Measurements from ENCODE around the gene PSPN. TPM values are rescaled to one million over a fixed set of nuclear protein-coding genes. Genes with fewer than 3 reads are reported as not detected.
"Not testable (repeated sequence)": the region's sequence is repeated elsewhere in the genome, so short reads cannot be mapped to it uniquely, and the experiment has no call there.

PSPN gene
- polyA plus RNA-seq, 4 donors = 1.9 to 3.5 (median 3.0) TPM

DNA sequence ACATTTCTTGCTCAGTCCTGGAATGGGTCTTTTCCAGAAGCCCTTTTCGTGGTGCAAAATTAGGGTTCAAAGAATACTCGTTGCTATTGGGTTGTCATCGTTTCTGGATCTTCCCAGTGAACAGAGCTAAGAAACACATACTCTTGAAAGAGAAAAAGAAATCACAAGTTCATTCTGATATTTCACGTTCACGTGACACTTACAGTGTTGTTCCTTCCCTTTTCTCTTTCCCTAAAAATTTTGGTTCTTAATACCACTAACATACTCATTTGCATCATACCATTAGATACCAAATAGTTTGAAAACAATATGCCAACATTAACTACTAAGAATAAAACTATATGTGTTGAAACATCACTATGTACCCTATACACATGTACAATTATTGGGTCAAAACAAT lies 30.7 kb upstream of the PSPN start:
- DNase-seq (ENCODE audit: low read depth in 4 of 4, low spot score in 2 of 4) = no peak

DNA sequence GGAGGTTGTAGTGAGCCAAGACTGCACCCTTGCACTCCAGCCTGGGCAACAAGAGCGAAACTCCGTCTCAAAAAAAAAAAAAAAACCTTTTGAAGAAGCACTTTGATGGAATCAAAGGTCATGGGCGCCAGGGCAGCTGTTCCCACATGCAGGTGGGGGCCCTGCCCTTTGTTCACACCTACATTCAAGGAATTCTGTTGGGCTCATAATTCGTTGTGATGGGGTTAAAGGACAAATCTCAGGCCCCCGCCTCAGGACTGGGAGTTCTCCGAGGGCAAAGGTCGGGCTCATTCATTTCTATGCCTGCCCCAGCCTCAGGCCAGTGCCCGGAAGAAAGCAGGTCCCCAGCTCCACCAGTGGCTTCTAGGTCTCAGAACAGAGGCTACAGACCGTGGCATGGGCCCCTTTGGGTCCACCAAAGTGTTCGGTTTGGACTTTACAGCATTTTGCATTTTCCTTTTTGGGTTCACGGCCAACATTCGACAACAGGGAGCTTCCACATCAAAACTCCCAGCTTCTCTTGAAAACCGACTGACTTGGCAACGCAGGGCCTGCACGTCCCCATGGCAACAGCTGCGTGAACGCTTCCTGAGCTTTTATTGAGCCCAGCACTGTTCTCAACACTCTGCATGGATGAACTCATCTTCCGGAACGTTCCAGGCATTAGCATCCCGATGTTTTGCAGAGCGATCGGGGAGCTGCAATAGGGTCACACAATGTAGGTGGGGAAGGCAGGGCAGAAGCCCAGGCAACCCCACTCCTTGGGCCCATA lies 27.3 kb upstream of the PSPN start:
- DNase-seq (ENCODE audit: low read depth in 4 of 4, low spot score in 2 of 4) = peak in 1 of 4 donors; percentile 54

GRCh38 chr19:6402058-6402457 lies 26.3 kb upstream of the PSPN start:
- no peak for DNase-seq (ENCODE audit: low read depth in 4 of 4, low spot score in 2 of 4)

DNA sequence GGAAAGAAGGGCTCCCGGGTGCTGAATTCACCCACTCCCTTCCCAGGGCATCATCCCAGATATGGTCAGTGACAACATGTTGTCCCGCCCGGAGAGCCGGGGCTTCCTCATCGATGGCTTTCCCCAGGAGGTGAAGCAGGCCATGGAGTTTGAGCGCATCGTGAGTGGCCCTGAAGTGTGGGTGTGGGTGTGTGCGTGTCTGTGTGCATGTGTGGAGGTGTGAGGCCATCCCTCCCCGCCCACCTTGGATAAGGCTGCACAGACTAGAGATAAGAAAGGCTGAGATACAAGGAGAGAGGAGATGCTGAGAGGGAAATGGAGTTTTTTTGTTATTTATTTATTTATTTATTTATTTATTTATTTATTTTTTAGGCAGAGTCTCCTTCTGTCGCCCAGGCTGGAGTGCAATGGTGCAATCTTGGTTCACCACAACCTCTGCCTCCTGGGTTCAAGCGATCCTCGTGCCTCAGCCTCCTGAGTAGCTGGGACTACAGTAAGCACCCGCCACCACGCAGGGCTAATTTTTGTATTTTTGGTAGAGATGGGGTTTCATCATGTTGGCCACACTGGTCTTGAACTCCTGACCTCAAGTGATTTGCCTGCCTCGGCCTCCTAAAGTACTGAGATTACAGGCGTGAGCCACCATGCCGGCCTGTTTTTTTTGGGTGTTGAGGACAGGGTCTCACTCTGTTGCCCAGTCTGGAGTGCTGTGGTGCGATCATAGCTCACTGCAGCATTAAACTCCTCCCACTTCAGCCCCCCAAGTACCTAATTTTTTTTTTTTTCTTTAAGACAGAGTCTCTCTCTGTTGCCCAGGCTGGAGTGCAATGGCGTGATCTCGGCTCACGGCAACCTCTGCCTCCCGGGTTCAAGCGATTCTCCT lies 24.6 kb upstream of the PSPN start:
- not testable (repeated sequence) for DNase-seq (ENCODE audit: low read depth in 4 of 4, low spot score in 2 of 4)

DNA sequence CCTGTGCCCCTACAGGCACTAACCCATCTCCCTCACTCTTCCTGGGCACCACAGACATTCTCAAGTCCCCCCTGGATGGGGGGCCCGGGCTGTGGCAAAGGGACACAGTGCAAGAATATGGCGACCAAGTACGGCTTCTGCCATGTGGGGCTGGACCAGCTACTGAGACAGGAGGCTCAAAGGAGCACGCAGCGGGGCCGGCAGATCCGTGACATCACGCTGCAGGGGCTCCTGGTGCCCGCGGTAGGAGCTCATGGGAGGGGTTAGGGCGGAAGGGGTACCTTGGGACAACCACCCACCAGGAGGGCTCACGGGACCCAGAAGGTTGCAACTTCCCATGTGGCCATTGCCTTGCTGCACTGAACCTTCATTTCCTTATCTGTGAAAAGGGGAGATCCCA lies 20.6 kb upstream of the PSPN start:
- DNase-seq (ENCODE audit: low read depth in 4 of 4, low spot score in 2 of 4) = no peak

DNA sequence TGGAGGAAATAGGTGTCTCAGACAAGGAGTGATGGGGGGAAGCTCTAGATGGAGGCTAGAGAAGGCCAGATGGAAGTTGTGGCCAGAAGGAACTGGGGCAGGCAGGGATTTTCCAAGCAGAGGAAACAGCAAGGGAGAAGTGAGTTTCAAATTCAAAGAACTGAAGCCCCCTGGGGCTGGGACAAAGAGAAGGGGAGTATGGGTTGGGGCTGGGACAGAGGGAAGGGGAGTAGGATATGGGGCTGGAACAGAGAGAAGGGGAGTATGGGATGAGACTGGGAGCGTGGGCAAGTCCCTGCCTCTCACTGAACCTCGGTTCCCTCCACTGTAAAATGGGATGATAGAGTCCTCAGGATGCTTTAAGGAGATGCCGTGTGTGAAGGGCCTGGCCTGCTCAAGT lies 19.1 kb upstream of the PSPN start:
- DNase-seq (ENCODE audit: low read depth in 4 of 4, low spot score in 2 of 4) = no peak

GRCh38 chr19:6393983-6394412 lies 18.3 kb upstream of the PSPN start:
- no peak for DNase-seq (ENCODE audit: low read depth in 4 of 4, low spot score in 2 of 4)

DNA sequence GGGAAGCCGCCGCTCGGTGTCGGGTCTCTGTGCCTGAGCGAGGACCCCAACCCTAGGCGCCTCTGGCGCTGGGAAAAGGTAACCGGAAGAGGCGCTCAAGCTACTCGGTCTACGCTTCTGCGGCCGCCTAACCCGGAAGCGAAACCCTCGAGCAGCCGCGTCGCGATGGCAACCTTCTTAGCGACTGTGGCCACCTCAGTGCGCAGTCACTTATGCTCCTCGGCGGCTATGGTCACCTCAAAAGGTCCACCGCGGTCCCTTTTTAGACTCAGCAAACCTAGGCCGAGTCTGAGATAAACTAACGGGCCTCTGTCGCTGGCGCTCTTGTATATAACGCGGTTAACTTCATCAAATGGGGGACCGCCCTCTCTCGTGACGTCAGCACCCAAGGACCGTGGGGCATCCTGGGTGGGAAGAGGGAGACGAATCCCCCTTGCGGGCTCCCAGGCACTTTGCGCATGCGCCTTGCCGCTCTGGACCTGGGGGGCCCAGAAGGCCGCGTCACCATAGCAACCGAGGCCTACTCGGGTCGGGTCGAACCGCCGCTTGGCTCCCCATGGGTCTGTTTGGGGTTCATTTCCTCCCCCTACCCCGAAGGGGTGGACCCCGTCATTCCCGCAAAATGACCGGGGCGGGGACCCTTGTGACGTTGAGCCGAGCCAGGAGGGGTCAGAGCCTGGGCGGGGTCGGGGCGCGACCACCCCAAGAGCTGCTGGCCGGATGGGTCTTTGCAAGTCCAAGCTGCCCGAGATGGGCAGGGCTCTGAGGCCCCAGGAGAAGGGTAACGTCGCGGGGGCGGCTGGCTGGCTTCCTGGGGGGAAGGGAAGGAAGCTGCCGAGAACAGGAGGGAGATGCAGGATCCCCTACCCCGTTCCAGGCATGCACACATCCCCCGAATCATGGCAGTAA lies 17.6 kb upstream of the PSPN start, which contains the start of gene GTF2F1:
TSS of gene GTF2F1 (minus strand) at position 91 of the 909 bp plus-strand sequence. CDS start 169 bp downstream, outside the sequence.
- peak; percentile 96 to 99 (median 98) for DNase-seq (ENCODE audit: low read depth in 4 of 4, low spot score in 2 of 4)

DNA sequence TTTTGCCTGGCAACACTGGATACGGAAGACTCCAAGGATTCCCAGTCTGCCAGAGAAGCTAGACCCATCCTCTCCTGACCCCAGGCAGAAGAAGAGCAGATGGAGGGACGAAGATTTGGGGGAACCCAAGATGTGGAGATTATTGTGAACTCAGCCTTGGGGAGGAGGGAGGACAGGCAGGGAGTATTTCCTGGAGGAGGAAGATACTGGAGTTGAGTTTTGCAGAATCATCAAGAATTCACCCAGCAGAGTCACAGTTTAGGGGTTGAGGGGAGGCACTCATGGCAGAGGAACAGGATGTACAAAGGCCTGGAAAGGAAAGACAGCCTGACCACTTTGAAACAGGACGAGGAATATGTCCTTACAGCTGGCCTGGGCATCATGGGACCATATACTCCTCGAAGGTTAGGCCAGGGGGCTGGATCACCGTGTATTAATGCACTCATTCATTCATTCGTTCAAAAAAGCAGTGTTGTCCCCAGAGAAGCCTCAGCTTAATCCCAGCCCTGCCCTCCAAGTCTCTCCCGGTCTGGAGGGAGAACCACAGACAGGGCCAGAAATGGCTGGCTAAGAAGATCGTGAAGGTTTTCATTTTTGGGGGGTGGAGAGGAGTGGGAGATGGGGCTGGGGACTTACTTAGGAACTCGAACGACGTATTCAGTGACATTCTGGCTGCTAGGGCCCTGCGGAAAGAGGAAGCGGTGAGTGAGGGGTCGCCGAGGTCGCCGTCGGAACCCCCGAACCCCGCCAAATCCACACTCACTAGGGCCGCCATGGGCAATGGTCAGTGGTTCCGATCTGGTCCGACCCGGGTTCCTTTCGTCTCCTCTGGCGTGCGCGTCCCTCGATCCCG lies 16.7 kb upstream of the PSPN start:
- DNase-seq (ENCODE audit: low read depth in 4 of 4, low spot score in 2 of 4) = no peak

GRCh38 chr19:6387372-6387771 lies 11.6 kb upstream of the PSPN start:
- no peak for DNase-seq (ENCODE audit: low read depth in 4 of 4, low spot score in 2 of 4)

DNA sequence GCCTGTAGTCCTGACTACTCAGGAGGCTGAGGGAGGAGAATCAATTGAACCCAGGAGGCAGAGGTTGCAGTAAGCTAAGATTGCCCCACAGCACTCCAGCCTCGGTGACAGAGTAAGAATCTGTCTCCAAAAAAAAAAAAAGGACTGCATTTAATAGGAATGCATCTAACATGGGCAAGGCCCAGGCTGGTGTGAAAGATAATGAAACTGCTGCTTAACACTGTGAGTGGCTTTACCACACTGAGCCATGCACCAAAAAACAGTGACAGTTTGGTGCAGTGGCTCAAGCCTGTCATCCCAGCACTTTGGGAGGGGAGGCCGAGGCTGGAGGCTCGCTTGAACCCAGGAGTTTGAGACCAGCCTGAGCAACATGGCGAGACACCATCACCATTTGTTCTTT lies 8.6 kb upstream of the PSPN start:
- no peak for DNase-seq (ENCODE audit: low read depth in 4 of 4, low spot score in 2 of 4)

DNA sequence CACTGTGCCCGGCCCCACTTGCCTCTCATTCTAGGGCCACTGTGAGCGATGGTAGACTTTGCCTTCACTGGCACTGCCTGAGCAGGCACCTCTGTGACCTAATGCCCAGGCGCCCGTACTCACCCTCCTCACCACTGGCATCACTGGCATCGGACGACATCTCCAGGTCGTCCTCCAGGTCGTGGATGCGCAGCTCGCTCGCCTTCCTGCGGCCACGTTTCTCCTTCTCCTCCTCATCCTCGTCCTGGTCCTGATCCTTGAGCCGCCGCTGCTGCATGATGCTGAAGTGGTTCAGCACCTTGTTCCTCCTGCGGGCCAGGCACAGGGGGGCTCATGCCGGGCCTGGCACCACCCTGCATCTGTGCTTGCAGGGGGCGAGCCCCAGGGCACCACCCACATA lies 7.5 kb upstream of the PSPN start:
- no peak for DNase-seq (ENCODE audit: low read depth in 4 of 4, low spot score in 2 of 4)

- no peak for DNase-seq (ENCODE audit: low read depth in 4 of 4, low spot score in 2 of 4)
Observed at GRCh38 chr19:6381030-6381750, 5.5 kb upstream of the PSPN start.

DNA sequence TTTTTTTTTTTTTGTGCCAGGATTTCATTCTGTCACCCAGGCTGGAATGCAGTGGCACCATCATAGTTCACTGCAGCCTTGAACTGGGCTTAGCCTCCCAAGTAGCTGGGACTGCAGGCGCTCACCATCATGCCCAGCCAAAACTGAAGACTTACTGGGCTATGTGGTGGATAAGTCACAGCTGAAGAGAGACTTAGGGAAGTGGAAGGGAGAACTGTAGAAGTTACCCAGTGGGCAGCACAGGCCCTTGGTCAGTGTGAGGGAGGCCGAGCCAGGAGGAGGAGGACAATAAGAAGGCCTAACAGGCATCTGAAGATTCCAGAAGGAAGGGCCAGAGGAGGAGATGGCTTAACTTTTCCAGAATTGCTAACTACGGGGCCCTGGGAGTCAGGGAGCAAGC lies 4.0 kb upstream of the PSPN start:
- no peak for DNase-seq (ENCODE audit: low read depth in 4 of 4, low spot score in 2 of 4)

DNA sequence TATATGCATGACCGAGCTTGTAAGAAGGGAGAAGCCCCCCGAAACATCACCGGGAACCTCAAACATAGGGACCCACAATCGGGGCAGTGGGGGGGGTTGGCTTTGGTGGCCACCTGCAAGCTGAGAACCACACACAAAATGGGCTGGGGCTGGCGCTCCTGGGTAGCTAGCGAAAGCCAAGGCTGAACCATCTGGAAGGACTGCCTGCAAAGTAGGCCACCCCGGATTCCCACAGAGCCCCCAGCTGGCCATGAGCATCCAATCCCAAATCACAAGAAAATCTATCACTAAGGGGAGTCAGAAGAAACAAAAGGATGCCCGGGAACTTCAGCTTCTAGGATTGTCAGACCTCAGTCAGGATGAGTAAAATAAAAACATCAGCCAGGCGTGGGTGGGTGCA lies 2.8 kb upstream of the PSPN start:
- DNase-seq (ENCODE audit: low read depth in 4 of 4, low spot score in 2 of 4) = no peak

DNA sequence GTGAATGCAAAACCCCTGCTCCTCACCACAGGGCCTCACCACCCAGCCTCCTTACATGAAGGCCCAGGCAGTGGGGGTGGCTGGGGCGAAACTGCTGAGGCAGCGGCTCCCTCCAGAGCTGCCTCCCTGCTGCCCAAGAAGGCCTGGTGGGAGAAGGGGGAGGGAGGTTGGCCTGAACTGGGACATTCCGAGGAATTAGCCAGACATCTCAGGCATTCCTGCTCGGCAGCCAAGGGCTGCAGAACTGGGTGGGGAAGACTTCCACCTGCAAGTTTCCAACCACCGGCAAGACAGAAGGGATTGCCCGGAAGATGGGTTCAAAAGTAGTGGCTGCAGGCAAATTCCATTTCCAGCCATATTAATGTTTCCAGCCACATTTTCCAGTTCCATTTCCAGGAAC lies 2.3 kb upstream of the PSPN start:
- no peak for DNase-seq (ENCODE audit: low read depth in 4 of 4, low spot score in 2 of 4)

DNA sequence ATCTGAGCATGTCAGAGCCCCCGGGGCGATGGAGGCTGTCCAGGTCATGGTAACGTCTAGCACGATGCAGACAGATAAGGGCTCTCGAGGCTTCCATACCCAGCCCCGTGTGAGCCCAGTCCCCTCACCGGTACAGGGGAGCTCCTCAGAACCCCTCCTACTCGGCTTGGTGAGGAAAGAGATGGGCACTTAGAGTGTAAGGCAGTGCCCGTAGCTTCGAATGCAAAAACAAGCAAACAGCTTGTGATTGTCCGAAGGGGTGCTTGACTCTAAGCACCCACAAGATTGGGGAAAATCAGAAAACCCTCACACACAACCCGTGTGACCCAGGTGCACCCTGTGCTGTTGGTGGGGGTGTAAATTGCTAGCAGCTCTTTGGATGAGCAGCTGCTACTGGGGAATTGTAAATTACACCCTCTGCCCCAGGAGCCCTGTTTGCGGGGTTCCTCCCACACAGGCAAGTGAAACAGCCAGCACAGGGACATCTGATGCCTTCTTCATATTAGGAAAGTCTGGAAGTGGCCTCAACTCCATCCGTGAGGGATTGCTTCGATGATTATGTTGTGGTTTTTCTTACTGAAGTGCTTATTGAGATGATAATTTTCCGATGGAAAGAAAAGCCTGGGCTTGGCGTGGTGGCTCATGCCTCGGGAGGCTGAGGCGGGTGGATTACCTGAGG lies 918 bp upstream of the PSPN start:
- no peak for DNase-seq (ENCODE audit: low read depth in 4 of 4, low spot score in 2 of 4)

DNA sequence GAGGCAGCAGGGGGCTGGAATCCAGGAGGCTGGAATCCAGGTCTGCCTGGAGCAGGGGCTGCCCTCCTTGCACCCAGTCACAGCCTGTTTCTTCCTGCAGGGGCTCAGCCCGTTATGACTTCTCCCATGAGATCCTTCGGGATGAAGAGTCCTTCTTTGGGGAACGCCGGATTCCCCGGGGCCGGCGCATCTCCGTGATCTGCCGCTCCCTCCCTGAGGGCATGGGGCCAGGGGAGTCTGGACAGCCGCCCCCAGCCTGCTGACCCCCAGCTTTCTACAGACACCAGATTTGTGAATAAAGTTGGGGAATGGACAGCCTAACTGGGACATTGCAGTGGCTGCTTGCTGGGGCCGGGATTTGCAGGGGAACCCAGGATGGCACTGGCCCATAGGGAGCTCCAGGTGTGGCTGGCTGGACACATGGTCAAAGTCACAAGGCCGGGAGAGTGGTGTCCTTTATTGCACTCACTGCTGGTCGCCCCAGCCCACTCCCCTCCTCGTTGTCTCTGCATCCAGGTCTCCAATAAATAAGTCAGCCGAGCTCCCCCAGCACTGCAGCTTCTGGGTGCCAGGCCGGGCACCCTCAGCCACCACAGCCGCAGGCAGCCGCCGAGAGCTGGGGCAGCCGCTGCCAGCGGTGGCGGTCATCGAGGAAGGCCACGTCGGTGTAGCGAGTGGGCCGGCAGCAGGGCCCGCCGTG lies 872 bp downstream of the PSPN start:
- DNase-seq (ENCODE audit: low read depth in 4 of 4, low spot score in 2 of 4) = no peak
